Brain microvascular endothelial cell (primary cell): ENCODE measurements around the gene MICAL2.
A peak's percentile ranks its signal among the peaks of the same experiment; 100 is the strongest.

Source experiments
- DNase-seq: peaks from one replicate; pipeline ENCODE4 v3.0.0-alpha.2; 2020
- H3K27ac ChIP-seq: fragments of 250-450 bp; sonication (Bioruptor Pico); 2 replicates; pipeline ENCODE4 v1.5.1; 2020; ENCODE audit warnings: mild to moderate bottlenecking, moderate library complexity
- H3K27me3 ChIP-seq: fragments of 250-450 bp; sonication (Bioruptor Pico); replicated peaks from 2 replicates; pipeline ENCODE4 v1.5.1; 2020; ENCODE audit warnings: mild to moderate bottlenecking
- H3K36me3 ChIP-seq: fragments of 250-450 bp; sonication (Bioruptor Pico); replicated peaks from 2 replicates; pipeline ENCODE4 v1.5.1; 2020; ENCODE audit warnings: mild to moderate bottlenecking
- H3K4me3 ChIP-seq: 2 replicates; pipeline ENCODE4 v1.5.1; 2011; ENCODE audit warnings: low read depth, mild to moderate bottlenecking, control low read depth, low read length, moderate library complexity
- CTCF ChIP-seq: IDR thresholded peaks from 2 replicates; pipeline ENCODE4 v1.5.1; 2011; ENCODE audit warnings: low read depth, mild to moderate bottlenecking, moderate library complexity, low read length, control low read depth, inconsistent platforms; ENCODE audit errors: missing control alignments
- in situ Hi-C: cut with HindIII; loops from 2 replicates; pipeline ENCODE4 v1.10.0; 2017; ENCODE audit warnings: low sequenced_read_pairs, low pct_ligation_motif_present

Gene MICAL2

GRCh38 chr11:12207384-12208150 is 97.2 kb downstream of the MICAL2 start:
- in situ Hi-C loops: no loop called here
- Histone ChIP-seq H3K27ac (peak overlapping the region; percentile 99), H3K4me3 (no peak overlapping the region), H3K36me3 (peaks cover 86% of the 10 kb centered on the region), H3K27me3 (no peaks in the 10 kb centered on the region)
- peak; percentile 92 for DNase-seq
- peak; percentile 33 for TF ChIP-seq CTCF

GRCh38 chr11:12209096-12209495 is 98.7 kb downstream of the MICAL2 start:
- DNase-seq: no peak
- peak; percentile 13 for TF ChIP-seq CTCF
- Histone ChIP-seq H3K36me3 (peaks cover 97% of the 10 kb centered on the region), H3K4me3 (no peak overlapping the region), H3K27ac (peak overlapping the region; percentile 99), H3K27me3 (no peaks in the 10 kb centered on the region)
- in situ Hi-C loops: no loop called here

- in situ Hi-C loops: no loop called here
- H3K27me3 ChIP-seq: no peaks in the 10 kb centered on the region
- peaks cover 97% of the 10 kb centered on the region for H3K36me3 ChIP-seq
- no peak for DNase-seq
- H3K4me3 ChIP-seq: no peak overlapping the region
- no peak overlapping the region for H3K27ac ChIP-seq
- no peak for TF ChIP-seq CTCF
These were observed 99.8 kb downstream of the MICAL2 start for GRCh38 chr11:12210200-12210599.

- no peaks in the 10 kb centered on the region for H3K27me3 ChIP-seq
- no peak for TF ChIP-seq CTCF
- H3K27ac ChIP-seq: no peak overlapping the region
- DNase-seq: no peak
- H3K36me3 ChIP-seq: peaks cover 97% of the 10 kb centered on the region
- no peak overlapping the region for H3K4me3 ChIP-seq
- in situ Hi-C loops: no loop called here
These were observed 101.1 kb downstream of the MICAL2 start for GRCh38 chr11:12211331-12212065.

GRCh38 chr11:12212174-12212820 is 101.9 kb downstream of the MICAL2 start:
- no peak for TF ChIP-seq CTCF
- Histone ChIP-seq H3K27ac (peak overlapping the region; percentile 24), H3K36me3 (peaks cover 97% of the 10 kb centered on the region), H3K27me3 (no peaks in the 10 kb centered on the region), H3K4me3 (no peak overlapping the region)
- DNase-seq: no peak
- in situ Hi-C loops: no loop called here
